H1 (cell line): ENCODE results near the gene TCF25. TPM values are rescaled to one million over a fixed set of nuclear protein-coding genes. Genes with fewer than 3 reads are reported as not detected.

Source experiments
- CTCF ChIA-PET: fragments of 300-600 bp; sonication (Branson Sonifier 250); formaldehyde crosslinking; loops from one replicate; lab custom pipeline; 2021; ENCODE audit not compliant: partially characterized antibody; lab: Charles Lee
- POLR2A ChIA-PET: fragments of 300-600 bp; sonication (Branson Sonifier 250); formaldehyde crosslinking; loops from one replicate; lab custom pipeline; 2021; ENCODE audit warnings: inconsistent platforms; ENCODE audit not compliant: partially characterized antibody; lab: Charles Lee
- DNase-seq, 2 experiments: peaks; one replicate each; pipeline versions ENCODE4 v3.0.0 to v3.0.0-alpha.2; 2010 to 2022; ENCODE audit warnings: low spot score in 2 of 2, low read depth in 1 of 2, mixed read lengths in 1 of 2
- FAIRE-seq: peaks from 2 replicates; lab custom pipeline; 2011; peaks lifted over from hg19 to GRCh38; lab: Jason Lieb, UNC
- H2AFZ ChIP-seq: 2 replicates; pipeline ENCODE4 v1.8.1; 2012; ENCODE audit warnings: low read length, inconsistent platforms
- H2AK5ac ChIP-seq: 2 replicates; pipeline ENCODE4 v1.6.1; 2013; ENCODE audit warnings: low read depth, low read length
- H2BK120ac ChIP-seq: replicated peaks from 2 replicates; pipeline ENCODE3; 2013; ENCODE audit warnings: low read depth, low read length, inconsistent platforms
- H2BK12ac ChIP-seq: 2 replicates; pipeline ENCODE4 v1.6.1; 2013; ENCODE audit warnings: low read depth, low read length
- H2BK15ac ChIP-seq: 2 replicates; pipeline ENCODE4 v1.6.1; 2013; ENCODE audit warnings: low read length
- H2BK20ac ChIP-seq: 2 replicates; pipeline ENCODE4 v1.6.1; 2013; ENCODE audit warnings: low read length
- H2BK5ac ChIP-seq: 2 replicates; pipeline ENCODE4 v1.6.1; 2013; ENCODE audit warnings: low read depth, low read length
- H3K14ac ChIP-seq: 2 replicates; pipeline ENCODE4 v1.6.1; 2013; ENCODE audit warnings: inconsistent platforms; ENCODE audit not compliant: insufficient read length
- H3K18ac ChIP-seq: 2 replicates; pipeline ENCODE4 v1.6.1; 2013; ENCODE audit warnings: low read length; ENCODE audit errors: extremely low read depth
- H3K23ac ChIP-seq: 2 replicates; pipeline ENCODE4 v1.6.1; 2013; ENCODE audit warnings: inconsistent platforms; ENCODE audit not compliant: insufficient read length
- H3K23me2 ChIP-seq: 2 replicates; pipeline ENCODE4 v1.6.1; 2013; ENCODE audit warnings: low read depth, low read length
- H3K27ac ChIP-seq: 2 replicates; pipeline ENCODE4 v1.6.1; 2011; ENCODE audit warnings: low read depth, low read length, inconsistent platforms
- H3K27me3 ChIP-seq, 4 experiments: replicated peaks in 1 of 4; 1 replicate in 1 of 4; 2 replicates in 3 of 4; pipeline versions ENCODE4 v1.6.1 to v1.8.1; 2011 to 2013; ENCODE audit warnings: low read length in 3 of 4, mild to moderate bottlenecking in 3 of 4, inconsistent platforms in 2 of 4, mixed read lengths in 2 of 4, moderate library complexity in 1 of 4; ENCODE audit not compliant: control insufficient read depth in 3 of 4, insufficient read depth in 3 of 4; ENCODE audit errors: extremely low read depth in 1 of 4
- H3K36me3 ChIP-seq, 4 experiments: 2 replicates each; pipeline versions ENCODE4 v1.6.1 to v1.8.1; 2011 to 2013; ENCODE audit warnings: mild to moderate bottlenecking in 4 of 4, low read length in 3 of 4, moderate library complexity in 2 of 4, control low read depth in 1 of 4, inconsistent platforms in 1 of 4; ENCODE audit not compliant: insufficient read depth in 4 of 4, control insufficient read depth in 2 of 4
- H3K4ac ChIP-seq: replicated peaks from 2 replicates; pipeline ENCODE3; 2013; ENCODE audit warnings: low read length, low read depth, mixed read lengths, inconsistent platforms; ENCODE audit not compliant: insufficient read length
- H3K4me1 ChIP-seq, 4 experiments: replicated peaks in 1 of 4; 1 replicate in 1 of 4; 2 replicates in 3 of 4; pipeline versions ENCODE4 v1.6.1 to v1.8.1; 2011 to 2013; ENCODE audit warnings: low read length in 3 of 4, inconsistent platforms in 2 of 4, mixed read lengths in 1 of 4; ENCODE audit not compliant: insufficient read depth in 4 of 4, control insufficient read depth in 3 of 4
- H3K4me2 ChIP-seq, 2 experiments: 2 replicates each; pipeline versions ENCODE4 v1.6.1 to v1.8.1; 2011 to 2013; ENCODE audit warnings: low read depth in 2 of 2, low read length in 2 of 2, control low read depth in 1 of 2, inconsistent platforms in 1 of 2, mild to moderate bottlenecking in 1 of 2; ENCODE audit not compliant: insufficient read depth in 1 of 2
- H3K4me3 ChIP-seq, 4 experiments: fragments of 200-600, 300-600 bp in 1 of 4; sonication (generic), shearing (Covaris generic), sonication (Bioruptor Twin) in 1 of 4; 2 replicates each; pipeline versions ENCODE4 v1.5.1 to v1.8.1; 2011 to 2016; ENCODE audit warnings: low read length in 4 of 4, low read depth in 3 of 4, control low read depth in 2 of 4, inconsistent platforms in 2 of 4, mild to moderate bottlenecking in 2 of 4, mixed read lengths in 1 of 4, moderate library complexity in 1 of 4; ENCODE audit not compliant: insufficient read depth in 2 of 4; ENCODE audit errors: extremely low read depth in 1 of 4
- H3K56ac ChIP-seq: replicated peaks from 2 replicates; pipeline ENCODE3; 2013; ENCODE audit warnings: low read depth, mild to moderate bottlenecking, mixed read lengths, low read length, inconsistent platforms; ENCODE audit not compliant: insufficient read length
- H3K79me1 ChIP-seq: 2 replicates; pipeline ENCODE4 v1.6.1; 2013; ENCODE audit warnings: low read depth, low read length, control low read depth
- H3K79me2 ChIP-seq, 2 experiments: 2 replicates each; pipeline versions ENCODE4 v1.6.1 to v1.8.1; 2012 to 2013; ENCODE audit warnings: low read length in 2 of 2, mild to moderate bottlenecking in 2 of 2, inconsistent platforms in 1 of 2; ENCODE audit not compliant: insufficient read depth in 2 of 2, control insufficient read depth in 1 of 2
- H3K9ac ChIP-seq, 4 experiments: replicated peaks in 1 of 4; 1 replicate in 1 of 4; 2 replicates in 3 of 4; pipeline versions ENCODE4 v1.6.1 to v1.8.1; 2011 to 2013; ENCODE audit warnings: low read depth in 3 of 4, low read length in 3 of 4, control low read depth in 2 of 4, mild to moderate bottlenecking in 2 of 4, moderate library complexity in 2 of 4, inconsistent platforms in 1 of 4; ENCODE audit errors: extremely low read depth in 1 of 4
- H3K9me3 ChIP-seq, 2 experiments: 2 replicates each; pipeline versions ENCODE4 v1.6.1 to v1.8.1; 2012 to 2013; ENCODE audit warnings: mild to moderate bottlenecking in 2 of 2, moderate library complexity in 2 of 2, control low read depth in 1 of 2, inconsistent platforms in 1 of 2, low read depth in 1 of 2, low read length in 1 of 2, mixed read lengths in 1 of 2; ENCODE audit not compliant: insufficient read depth in 2 of 2
- H4K20me1 ChIP-seq, 2 experiments: replicated peaks in 1 of 2; 2 replicates each; pipeline versions ENCODE3 to v1.8.1; 2011 to 2013; ENCODE audit warnings: inconsistent platforms in 2 of 2, low read length in 2 of 2, mild to moderate bottlenecking in 1 of 2; ENCODE audit not compliant: insufficient read depth in 2 of 2, control insufficient read depth in 1 of 2
- H4K5ac ChIP-seq: 2 replicates; pipeline ENCODE4 v1.6.1; 2013; ENCODE audit warnings: low read length, low read depth, mixed read lengths, inconsistent platforms; ENCODE audit not compliant: insufficient read length
- H4K8ac ChIP-seq: 2 replicates; pipeline ENCODE4 v1.8.0; 2013; ENCODE audit warnings: mild to moderate bottlenecking, moderate library complexity, low read length, inconsistent platforms; ENCODE audit not compliant: insufficient read depth; ENCODE audit errors: extremely low read depth
- H4K91ac ChIP-seq: replicated peaks from 2 replicates; pipeline ENCODE3; 2013; ENCODE audit warnings: low read length, mixed read lengths, inconsistent platforms; ENCODE audit not compliant: insufficient read length
- ASH2L ChIP-seq: fragments of 200-600, 300-600 bp; sonication (generic); IDR thresholded peaks from one replicate; pipeline ENCODE4 v1.7.1; 2017; ENCODE audit warnings: low read length
- CBX5 ChIP-seq: fragments of 300-800, 300-1000 bp; sonication (generic); IDR thresholded peaks from 2 replicates; pipeline ENCODE4 v1.7.1; 2016; ENCODE audit warnings: antibody characterized with exemption, low read length, low read depth
- CHD2 ChIP-seq: IDR thresholded peaks from 2 replicates; pipeline ENCODE4 v1.6.1; 2012; ENCODE audit warnings: low read length, improper control_type of control experiment
- CREB1 ChIP-seq: IDR thresholded peaks from 2 replicates; pipeline ENCODE4 v1.6.1; 2012; ENCODE audit warnings: inconsistent platforms
- HDAC2 ChIP-seq, 2 experiments: fragments of 300-600 bp in 1 of 2; sonication (generic) in 1 of 2; IDR thresholded peaks; 2 replicates each; pipeline ENCODE4 v1.6.1; 2011 to 2012; ENCODE audit warnings: low read depth in 2 of 2, low read length in 2 of 2, mild to moderate bottlenecking in 2 of 2, moderate library complexity in 2 of 2, borderline replicate concordance in 1 of 2, inconsistent platforms in 1 of 2
- HDAC6 ChIP-seq: IDR thresholded peaks from one replicate; pipeline ENCODE4 v1.7.1; 2012; ENCODE audit warnings: low read depth, mild to moderate bottlenecking, inconsistent platforms, low read length, moderate library complexity
- KDM5A ChIP-seq: fragments of 200-600 bp; IDR thresholded peaks from 2 replicates; pipeline ENCODE4 v1.7.1; 2012; ENCODE audit warnings: mild to moderate bottlenecking, low read length, inconsistent platforms, mixed read lengths
- POU5F1 ChIP-seq: IDR thresholded peaks from 2 replicates; pipeline ENCODE4 v1.6.1; 2011; ENCODE audit warnings: low read depth, mild to moderate bottlenecking, low read length, moderate library complexity
- RNF2 ChIP-seq: fragments of 200-900, 300-1000 bp; sonication (generic); IDR thresholded peaks from 2 replicates; pipeline ENCODE4 v1.7.1; 2016; ENCODE audit warnings: borderline replicate concordance, low read depth, mild to moderate bottlenecking, antibody characterized with exemption, low read length; ENCODE audit not compliant: poor library complexity, severe bottlenecking; ENCODE audit errors: missing control alignments
- SIX5 ChIP-seq: IDR thresholded peaks from 2 replicates; pipeline ENCODE4 v1.6.1; 2011; ENCODE audit warnings: mild to moderate bottlenecking, low read depth, low read length
- TAF7 ChIP-seq: optimal IDR thresholded peaks from 2 replicates; pipeline ENCODE3; 2011; ENCODE audit warnings: low read depth, mild to moderate bottlenecking, inconsistent platforms, low read length, moderate library complexity, borderline replicate concordance
- ZNF274 ChIP-seq: IDR thresholded peaks from 2 replicates; pipeline ENCODE4 v1.7.0; 2012; ENCODE audit warnings: low read length, borderline replicate concordance; ENCODE audit errors: extremely low read depth
- WGBS, 2 experiments: shearing (Covaris generic) in 1 of 2; methylation state at CpG; one replicate each; pipeline versions ENCODE4 v1.1.6 to v1.1.7; 2013 to 2015; ENCODE audit warnings: low lambda C conversion rate in 2 of 2, mixed read lengths in 2 of 2, inconsistent platforms in 1 of 2, low coverage in 1 of 2, missing lambda C conversion rate in 1 of 2; ENCODE audit not compliant: insufficient replicate concordance in 2 of 2, insufficient coverage in 1 of 2, insufficient read length in 1 of 2; ENCODE audit errors: extremely low coverage in 1 of 2, missing lambda C conversion rate in 1 of 2; 5-methylcytosine and 5-hydroxymethylcytosine counted together
- polyA plus RNA-seq, 7 experiments: library from polyadenylated mRNA; depleted of rRNA in 3 of 7; stranded (reverse) in 5 of 7; unstranded in 2 of 7; fragments of >200 nt in 5 of 7; fragments of 200-250 nt in 2 of 7; gene quantifications; 1 replicate in 5 of 7; 2 replicates in 1 of 7; 4 replicates in 1 of 7; pipeline versions ENCODE4 v1.2.1 to v1.2.3, GENCODE V29; 2011 to 2013; ENCODE audit warnings: missing spikeins in 2 of 7, mixed read lengths in 2 of 7
- total RNA-seq: library from RNA; stranded (reverse); fragmentation: NEBNext Ultra II Directional; extraction: Animal tissue kit (Norgen Biotek cat#: 25700); gene quantifications from 2 replicates; pipeline ENCODE4 v1.2.1, GENCODE V29; 2021

The TCF25 gene
- total and polyA plus RNA-seq, 2 of the 8 experiments (the other 6 are each of a cell fraction or from before 2014, with no cell fraction given), result 78.1 to 102 TPM

DNA sequence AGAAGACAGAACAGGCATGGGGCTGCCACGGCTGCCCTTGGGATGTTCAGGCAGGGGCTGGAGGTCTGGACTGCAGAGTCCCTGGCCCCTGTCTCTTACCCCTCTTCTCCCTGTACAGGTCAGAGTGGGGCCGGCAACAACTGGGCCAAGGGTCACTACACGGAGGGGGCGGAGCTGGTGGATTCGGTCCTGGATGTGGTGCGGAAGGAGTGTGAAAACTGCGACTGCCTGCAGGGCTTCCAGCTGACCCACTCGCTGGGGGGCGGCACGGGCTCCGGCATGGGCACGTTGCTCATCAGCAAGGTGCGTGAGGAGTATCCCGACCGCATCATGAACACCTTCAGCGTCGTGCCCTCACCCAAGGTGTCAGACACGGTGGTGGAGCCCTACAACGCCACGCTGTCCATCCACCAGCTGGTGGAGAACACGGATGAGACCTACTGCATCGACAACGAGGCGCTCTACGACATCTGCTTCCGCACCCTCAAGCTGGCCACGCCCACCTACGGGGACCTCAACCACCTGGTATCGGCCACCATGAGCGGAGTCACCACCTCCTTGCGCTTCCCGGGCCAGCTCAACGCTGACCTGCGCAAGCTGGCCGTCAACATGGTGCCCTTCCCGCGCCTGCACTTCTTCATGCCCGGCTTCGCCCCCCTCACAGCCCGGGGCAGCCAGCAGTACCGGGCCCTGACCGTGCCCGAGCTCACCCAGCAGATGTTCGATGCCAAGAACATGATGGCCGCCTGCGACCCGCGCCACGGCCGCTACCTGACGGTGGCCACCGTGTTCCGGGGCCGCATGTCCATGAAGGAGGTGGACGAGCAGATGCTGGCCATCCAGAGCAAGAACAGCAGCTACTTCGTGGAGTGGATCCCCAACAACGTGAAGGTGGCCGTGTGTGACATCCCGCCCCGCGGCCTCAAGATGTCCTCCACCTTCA, 61.5 kb downstream of the TCF25 start:
- no peaks in the 10 kb centered on the region; the same call in 1 of the 2 replicates for H3K79me1 ChIP-seq
- no peak overlapping the region for H4K5ac ChIP-seq
- H2BK15ac ChIP-seq, result no peak overlapping the region
- no peaks in the 10 kb centered on the region for H3K9me3 ChIP-seq
- no peak for FAIRE-seq
- H3K27ac ChIP-seq, result no peak overlapping the region
- H3K4ac ChIP-seq, result no peak overlapping the region
- no peak overlapping the region for H2AFZ ChIP-seq
- no peak overlapping the region for H2AK5ac ChIP-seq
- H4K91ac ChIP-seq, result no peak overlapping the region
- H3K79me2 ChIP-seq, result no peaks in the 10 kb centered on the region
- POLR2A ChIA-PET, result interaction anchor here (1.1 to 2.6 kb wide), 2 partner anchors 12 to 13 kb away, joined by 3 to 10 read pairs; partner anchors contain the start of gene TUBB3
- no peak overlapping the region for H3K56ac ChIP-seq
- no peak overlapping the region for H2BK12ac ChIP-seq
- peaks cover 14 to 46% (median 33%) of the 10 kb centered on the region in 4 experiments; a peak in 6 of 8 replicates for H3K36me3 ChIP-seq
- no peak overlapping the region for H3K4me2 ChIP-seq
- no peak overlapping the region for H3K4me3 ChIP-seq
- H4K20me1 ChIP-seq, result peaks cover 7 to 28% of the 10 kb centered on the region in 2 experiments
- no peak overlapping the region for H3K18ac ChIP-seq
- no peak overlapping the region for H2BK20ac ChIP-seq
- H3K14ac ChIP-seq, result no peak overlapping the region
- no peaks in the 10 kb centered on the region for H3K23me2 ChIP-seq
- no peak overlapping the region for H3K9ac ChIP-seq
- H3K23ac ChIP-seq, result no peak overlapping the region
- H2BK120ac ChIP-seq, result no peak overlapping the region
- 95% methylated on average over 57 of the region's 61 CpGs; no CpG with 5 or more reads in 1 of the 2 experiments for WGBS, 2 experiments
- H3K4me1 ChIP-seq, result no peaks in the 10 kb centered on the region
- no peaks in the 10 kb centered on the region for H3K27me3 ChIP-seq
- no peak overlapping the region for H4K8ac ChIP-seq
- no peak for DNase-seq
- H2BK5ac ChIP-seq, result no peak overlapping the region
- CTCF ChIA-PET, result interaction anchor here (1.0 kb wide), 2 partner anchors 13 to 16 kb away, joined by 5 to 6 read pairs; no protein-coding TSS in a partner anchor
- no peak for TF ChIP-seq HDAC6
- no peak for TF ChIP-seq CHD2
- no peak for TF ChIP-seq CREB1
- TF ChIP-seq SIX5, result no peak
- TF ChIP-seq RNF2, result no peak
- no peak for TF ChIP-seq ASH2L
- TF ChIP-seq TAF7, result no peak
- TF ChIP-seq ZNF274, result no peak
- no peak for TF ChIP-seq POU5F1
- TF ChIP-seq KDM5A, result no peak
- no peak for TF ChIP-seq CBX5
- TF ChIP-seq HDAC2 (IDR thresholded peaks at IDR 0.05; ENCODE audit: borderline replicate concordance in 1 of 2, low read depth in 2 of 2, low read length in 2 of 2), result no peak
